ENCODE measurements around the gene TMEM88.

Gene TMEM88

GRCh38 chr17:7843536-7844291, 11.2 kb upstream of the TMEM88 start:
- Histone ChIP-seq H3K4me3 (ENCODE audit: low read length) (peak overlapping the region; percentile 69), H3K36me3 (ENCODE audit: control insufficient read depth, insufficient read depth, low read length) (no peaks in the 10 kb centered on the region), H3K27ac (ENCODE audit: low read depth, low read length) (peak overlapping the region; percentile 88), H3K4me2 (ENCODE audit: low read length) (peak overlapping the region; percentile 100), H4K8ac (ENCODE audit: low read depth, low read length) (no peak overlapping the region), H2BK5ac (ENCODE audit: low read length) (peak overlapping the region; percentile 59), H2AK5ac (ENCODE audit: low read length) (no peak overlapping the region), H4K5ac (ENCODE audit: low read length) (no peak overlapping the region), H2BK120ac (ENCODE audit: low read depth, low read length) (no peak overlapping the region), H2BK15ac (replicated peaks; ENCODE audit: low read depth) (no peak overlapping the region), H3K4me1 (ENCODE audit: control insufficient read depth, low read depth, low read length) (peaks cover 4% of the 10 kb centered on the region), H3K4ac (ENCODE audit: low read depth, low read length) (peak overlapping the region; percentile 4), H3K23ac (ENCODE audit: low read length) (no peak overlapping the region), H3K79me2 (ENCODE audit: control insufficient read depth, insufficient read depth, low read length) (no peaks in the 10 kb centered on the region), H3K56ac (ENCODE audit: low read length) (peak overlapping the region; percentile 96), H3K79me1 (ENCODE audit: low read length) (no peaks in the 10 kb centered on the region), H3K18ac (ENCODE audit: low read length) (peak overlapping the region; percentile 71), H3K27me3 (ENCODE audit: insufficient read depth, low read length, poor library complexity) (no peaks in the 10 kb centered on the region), H3K9ac (ENCODE audit: low read length) (peak overlapping the region; percentile 91)
- peak; percentile 93 for DNase-seq
- no CpG with 5 or more reads among the region's 61 CpGs for whole genome bisulfite sequencing (ENCODE audit: extremely low coverage, insufficient coverage, low lambda C conversion rate)

GRCh38 chr17:7844292-7845154, 10.3 kb upstream of the TMEM88 start:
- Histone ChIP-seq H2BK5ac (ENCODE audit: low read length) (no peak overlapping the region), H2BK120ac (ENCODE audit: low read depth, low read length) (no peak overlapping the region), H3K4me2 (ENCODE audit: low read length) (peak overlapping the region; percentile 100), H3K4ac (ENCODE audit: low read depth, low read length) (no peak overlapping the region), H4K5ac (ENCODE audit: low read length) (no peak overlapping the region), H3K27ac (ENCODE audit: low read depth, low read length) (no peak overlapping the region), H2BK15ac (replicated peaks; ENCODE audit: low read depth) (no peak overlapping the region), H3K4me1 (ENCODE audit: control insufficient read depth, low read depth, low read length) (peaks cover 4% of the 10 kb centered on the region), H3K23ac (ENCODE audit: low read length) (peak overlapping the region; percentile 94), H3K18ac (ENCODE audit: low read length) (peak overlapping the region; percentile 19), H3K4me3 (ENCODE audit: low read length) (peak overlapping the region; percentile 64), H2AK5ac (ENCODE audit: low read length) (no peak overlapping the region), H3K79me1 (ENCODE audit: low read length) (no peaks in the 10 kb centered on the region), H3K56ac (ENCODE audit: low read length) (peak overlapping the region; percentile 96), H3K79me2 (ENCODE audit: control insufficient read depth, insufficient read depth, low read length) (no peaks in the 10 kb centered on the region), H4K8ac (ENCODE audit: low read depth, low read length) (no peak overlapping the region), H3K36me3 (ENCODE audit: control insufficient read depth, insufficient read depth, low read length) (no peaks in the 10 kb centered on the region), H3K9ac (ENCODE audit: low read length) (peak overlapping the region; percentile 82), H3K27me3 (ENCODE audit: insufficient read depth, low read length, poor library complexity) (no peaks in the 10 kb centered on the region)
- DNase-seq = peak; percentile 97
- no CpG with 5 or more reads among the region's 71 CpGs for WGBS (ENCODE audit: extremely low coverage, insufficient coverage, low lambda C conversion rate)

GRCh38 chr17:7845359-7846062, 9.4 kb upstream of the TMEM88 start:
- H3K36me3 ChIP-seq (ENCODE audit: control insufficient read depth, insufficient read depth, low read length) = no peaks in the 10 kb centered on the region
- no peaks in the 10 kb centered on the region for H3K27me3 ChIP-seq (ENCODE audit: insufficient read depth, low read length, poor library complexity)
- no peak overlapping the region for H4K5ac ChIP-seq (ENCODE audit: low read length)
- H2BK120ac ChIP-seq (ENCODE audit: low read depth, low read length) = no peak overlapping the region
- peak overlapping the region; percentile 82 for H3K9ac ChIP-seq (ENCODE audit: low read length)
- DNase-seq = no peak
- H3K18ac ChIP-seq (ENCODE audit: low read length) = no peak overlapping the region
- H2BK15ac ChIP-seq (replicated peaks; ENCODE audit: low read depth) = no peak overlapping the region
- H4K8ac ChIP-seq (ENCODE audit: low read depth, low read length) = no peak overlapping the region
- peak overlapping the region; percentile 88 for H3K4me2 ChIP-seq (ENCODE audit: low read length)
- H3K79me1 ChIP-seq (ENCODE audit: low read length) = no peaks in the 10 kb centered on the region
- H2BK5ac ChIP-seq (ENCODE audit: low read length) = no peak overlapping the region
- H3K4ac ChIP-seq (ENCODE audit: low read depth, low read length) = no peak overlapping the region
- no CpG with 5 or more reads among the region's 15 CpGs for WGBS (ENCODE audit: extremely low coverage, insufficient coverage, low lambda C conversion rate)
- H3K27ac ChIP-seq (ENCODE audit: low read depth, low read length) = no peak overlapping the region
- H2AK5ac ChIP-seq (ENCODE audit: low read length) = no peak overlapping the region
- H3K56ac ChIP-seq (ENCODE audit: low read length) = peak overlapping the region; percentile 83
- no peak overlapping the region for H3K4me3 ChIP-seq (ENCODE audit: low read length)
- peaks cover 4% of the 10 kb centered on the region for H3K4me1 ChIP-seq (ENCODE audit: control insufficient read depth, low read depth, low read length)
- no peak overlapping the region for H3K23ac ChIP-seq (ENCODE audit: low read length)
- H3K79me2 ChIP-seq (ENCODE audit: control insufficient read depth, insufficient read depth, low read length) = no peaks in the 10 kb centered on the region

GRCh38 chr17:7846063-7846735, 8.7 kb upstream of the TMEM88 start:
- peaks cover 3% of the 10 kb centered on the region for H3K4me1 ChIP-seq (ENCODE audit: control insufficient read depth, low read depth, low read length)
- H3K4ac ChIP-seq (ENCODE audit: low read depth, low read length) = no peak overlapping the region
- H4K5ac ChIP-seq (ENCODE audit: low read length) = no peak overlapping the region
- H3K23ac ChIP-seq (ENCODE audit: low read length) = no peak overlapping the region
- no peak overlapping the region for H3K9ac ChIP-seq (ENCODE audit: low read length)
- no peak overlapping the region for H3K4me3 ChIP-seq (ENCODE audit: low read length)
- H2BK5ac ChIP-seq (ENCODE audit: low read length) = no peak overlapping the region
- no peaks in the 10 kb centered on the region for H3K79me1 ChIP-seq (ENCODE audit: low read length)
- no peak overlapping the region for H3K27ac ChIP-seq (ENCODE audit: low read depth, low read length)
- no peak overlapping the region for H3K18ac ChIP-seq (ENCODE audit: low read length)
- H3K36me3 ChIP-seq (ENCODE audit: control insufficient read depth, insufficient read depth, low read length) = no peaks in the 10 kb centered on the region
- H2BK120ac ChIP-seq (ENCODE audit: low read depth, low read length) = no peak overlapping the region
- no peak overlapping the region for H3K4me2 ChIP-seq (ENCODE audit: low read length)
- H3K27me3 ChIP-seq (ENCODE audit: insufficient read depth, low read length, poor library complexity) = no peaks in the 10 kb centered on the region
- DNase-seq = no peak
- no peak overlapping the region for H2AK5ac ChIP-seq (ENCODE audit: low read length)
- H2BK15ac ChIP-seq (replicated peaks; ENCODE audit: low read depth) = no peak overlapping the region
- H3K56ac ChIP-seq (ENCODE audit: low read length) = no peak overlapping the region
- no CpG with 5 or more reads among the region's 22 CpGs for WGBS (ENCODE audit: extremely low coverage, insufficient coverage, low lambda C conversion rate)
- H3K79me2 ChIP-seq (ENCODE audit: control insufficient read depth, insufficient read depth, low read length) = no peaks in the 10 kb centered on the region
- H4K8ac ChIP-seq (ENCODE audit: low read depth, low read length) = no peak overlapping the region

- WGBS (ENCODE audit: extremely low coverage, insufficient coverage, low lambda C conversion rate) = no CpG with 5 or more reads among the region's 34 CpGs
- H3K79me2 ChIP-seq (ENCODE audit: control insufficient read depth, insufficient read depth, low read length) = no peaks in the 10 kb centered on the region
Measured at GRCh38 chr17:7846765-7847661, 7.9 kb upstream of the TMEM88 start.

More at GRCh38 chr17:7846765-7847661, 7.9 kb upstream of the TMEM88 start:
- Histone ChIP-seq H3K79me1 (ENCODE audit: low read length) (no peaks in the 10 kb centered on the region), H2AK5ac (ENCODE audit: low read length) (no peak overlapping the region), H3K36me3 (ENCODE audit: control insufficient read depth, insufficient read depth, low read length) (no peaks in the 10 kb centered on the region), H2BK120ac (ENCODE audit: low read depth, low read length) (no peak overlapping the region), H3K27ac (ENCODE audit: low read depth, low read length) (no peak overlapping the region), H2BK15ac (replicated peaks; ENCODE audit: low read depth) (no peak overlapping the region), H2BK5ac (ENCODE audit: low read length) (no peak overlapping the region), H4K8ac (ENCODE audit: low read depth, low read length) (no peak overlapping the region), H3K9ac (ENCODE audit: low read length) (no peak overlapping the region), H3K4me2 (ENCODE audit: low read length) (no peak overlapping the region), H3K56ac (ENCODE audit: low read length) (no peak overlapping the region), H4K5ac (ENCODE audit: low read length) (no peak overlapping the region), H3K23ac (ENCODE audit: low read length) (no peak overlapping the region), H3K4ac (ENCODE audit: low read depth, low read length) (no peak overlapping the region), H3K4me3 (ENCODE audit: low read length) (no peak overlapping the region), H3K18ac (ENCODE audit: low read length) (no peak overlapping the region), H3K4me1 (ENCODE audit: control insufficient read depth, low read depth, low read length) (no peaks in the 10 kb centered on the region), H3K27me3 (ENCODE audit: insufficient read depth, low read length, poor library complexity) (no peaks in the 10 kb centered on the region)
- DNase-seq = no peak

Data from mesendoderm (in vitro differentiated cells).